Activated T-helper 1 cell treated with anti-CD3 and anti-CD28 coated beads, Interleukin-2, amount 50 U/mL, for 16 hours (primary cell): ENCODE measurements around the gene TAF4.
"Not testable (repeated sequence)": the region's sequence is repeated elsewhere in the genome, so short reads cannot be mapped to it uniquely, and the experiment has no call there.

Experiments used
- DNase-seq, 2 donors: peaks; one replicate each; pipeline ENCODE4 v3.0.0-alpha.2; 2020; ENCODE audit warnings: low read depth in 1 of 2, low spot score in 1 of 2

The TAF4 gene

DNA sequence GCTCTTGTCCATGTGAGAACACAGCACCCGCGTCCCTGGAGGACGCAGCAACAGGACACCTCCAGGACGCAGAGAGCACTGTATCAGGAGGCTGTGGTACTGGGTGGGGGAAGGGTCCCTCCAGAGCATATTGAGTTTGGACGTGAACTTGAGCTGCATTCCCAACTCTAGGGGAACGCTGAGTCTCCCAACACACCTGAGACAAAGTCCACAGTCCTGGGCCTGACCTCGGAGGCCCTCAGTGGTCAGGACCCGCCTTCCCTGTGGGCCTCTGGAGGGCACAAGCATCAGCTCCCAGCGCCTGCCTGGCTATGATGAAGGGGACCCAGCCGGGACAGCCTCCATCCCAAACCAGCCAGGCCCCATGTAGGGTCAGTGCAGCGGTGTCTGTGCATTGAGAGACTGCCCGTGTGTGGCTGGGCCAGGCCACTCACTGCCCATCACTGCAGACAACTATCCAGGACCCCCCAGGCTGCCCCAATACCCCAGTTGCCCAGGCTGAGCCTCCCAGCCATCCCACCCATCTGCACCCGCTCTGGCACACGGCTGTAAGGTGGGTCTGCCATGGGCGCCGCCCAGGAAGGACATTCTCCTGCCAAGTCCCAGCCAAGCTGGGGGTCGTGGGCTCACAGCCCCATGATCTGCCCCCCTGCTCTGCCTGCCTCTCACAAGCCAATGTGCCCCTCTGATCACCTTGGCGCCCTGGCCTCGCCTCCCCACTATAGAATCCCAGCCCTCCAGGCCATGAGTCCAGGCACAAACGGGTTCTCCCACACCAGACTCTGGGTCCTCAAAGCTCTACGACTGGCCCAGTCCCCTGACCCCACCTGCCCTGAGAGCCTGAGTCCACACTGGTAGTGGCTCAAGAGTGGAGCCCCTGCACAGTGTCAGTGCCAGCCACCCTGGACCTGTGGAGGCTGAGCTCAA lies 115.7 kb downstream of the TAF4 start:
- no peak for DNase-seq

GRCh38 chr20:61949363-61949713 lies 116.3 kb downstream of the TAF4 start:
- DNase-seq, result no peak

DNA sequence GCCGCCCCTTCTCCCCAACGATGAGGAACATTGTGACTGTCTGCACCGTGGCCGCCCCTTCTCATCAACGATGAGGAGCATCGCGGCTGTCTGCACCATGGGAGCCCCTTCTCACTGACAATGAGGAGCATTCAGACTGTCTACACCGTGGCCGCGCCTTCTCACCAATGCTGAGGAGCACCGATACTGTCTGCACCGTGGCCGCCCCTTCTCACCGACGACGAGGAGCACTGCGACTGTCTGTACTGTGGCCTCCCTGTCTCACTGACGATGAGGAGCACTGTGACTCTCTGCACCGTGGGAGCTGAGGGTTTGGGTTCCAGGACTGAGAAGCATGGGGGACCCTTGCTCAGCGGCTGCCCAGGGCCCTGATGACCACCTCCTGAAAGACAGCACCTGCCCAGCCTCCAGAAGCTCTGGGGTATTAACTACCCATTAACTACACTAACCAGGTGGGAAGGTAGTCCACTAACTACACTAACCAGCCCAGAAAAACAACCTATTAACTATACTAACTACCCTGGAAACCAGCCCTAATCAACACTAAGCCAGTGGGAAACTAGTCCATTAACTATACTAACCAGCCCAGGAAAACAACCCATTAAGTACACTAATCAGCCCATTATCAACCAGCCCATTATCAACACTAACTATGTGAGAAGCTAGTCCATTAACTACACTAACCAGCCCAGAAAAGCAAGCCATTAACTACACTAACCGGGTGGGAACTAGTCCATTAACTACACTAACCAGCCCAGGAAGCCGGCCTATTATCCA lies 116.9 kb downstream of the TAF4 start:
- DNase-seq, result no peak

DNA sequence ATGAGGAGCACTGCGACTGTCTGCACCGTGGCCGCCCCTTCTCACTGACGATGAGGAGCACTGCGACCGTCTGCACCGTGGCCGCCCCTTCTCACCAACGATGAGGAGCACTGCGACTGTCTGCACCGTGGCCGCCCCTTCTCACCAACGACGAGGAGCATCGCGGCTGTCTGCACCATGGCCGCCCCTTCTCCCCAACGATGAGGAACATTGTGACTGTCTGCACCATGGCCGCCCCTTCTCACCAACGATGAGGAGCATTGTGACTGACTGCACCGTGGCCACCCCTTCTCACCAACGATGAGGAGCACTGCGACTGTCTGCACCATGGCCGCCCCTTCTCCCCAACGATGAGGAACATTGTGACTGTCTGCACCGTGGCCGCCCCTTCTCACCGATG lies 117.6 kb downstream of the TAF4 start:
- not testable (repeated sequence) for DNase-seq

DNA sequence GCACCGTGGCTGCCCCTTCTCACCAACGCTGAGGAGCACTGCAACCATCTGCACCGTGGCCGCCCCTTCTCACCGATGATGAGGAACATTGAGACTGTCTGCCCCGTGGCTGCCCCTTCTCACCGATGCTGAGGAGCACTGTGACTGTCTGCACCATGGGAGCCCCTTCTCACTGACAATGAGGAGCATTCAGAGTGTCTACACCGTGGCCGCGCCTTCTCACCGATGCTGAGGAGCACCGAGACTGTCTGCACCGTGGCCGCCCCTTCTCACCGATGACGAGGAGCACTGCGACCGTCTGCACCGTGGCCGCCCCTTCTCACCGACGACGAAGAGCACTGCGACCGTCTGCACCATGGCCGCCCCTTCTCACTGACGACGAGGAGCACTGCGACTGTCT lies 120.2 kb downstream of the TAF4 start:
- DNase-seq, result not testable (repeated sequence)

DNA sequence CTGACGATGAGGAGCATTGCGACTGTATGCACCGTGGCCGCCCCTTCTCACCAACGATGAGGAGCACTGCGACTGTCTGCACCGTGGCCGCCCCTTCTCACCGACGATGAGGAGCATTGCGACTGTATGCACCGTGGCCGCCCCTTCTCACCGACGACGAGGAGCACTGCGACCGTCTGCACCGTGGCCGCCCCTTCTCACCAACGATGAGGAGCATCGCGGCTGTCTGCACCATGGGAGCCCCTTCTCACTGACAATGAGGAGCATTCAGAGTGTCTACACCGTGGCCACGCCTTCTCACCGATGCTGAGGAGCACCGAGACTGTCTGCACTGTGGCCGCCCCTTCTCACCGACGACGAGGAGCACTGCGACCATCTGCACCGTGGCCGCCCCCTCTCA lies 120.7 kb downstream of the TAF4 start:
- DNase-seq, result not testable (repeated sequence)

DNA sequence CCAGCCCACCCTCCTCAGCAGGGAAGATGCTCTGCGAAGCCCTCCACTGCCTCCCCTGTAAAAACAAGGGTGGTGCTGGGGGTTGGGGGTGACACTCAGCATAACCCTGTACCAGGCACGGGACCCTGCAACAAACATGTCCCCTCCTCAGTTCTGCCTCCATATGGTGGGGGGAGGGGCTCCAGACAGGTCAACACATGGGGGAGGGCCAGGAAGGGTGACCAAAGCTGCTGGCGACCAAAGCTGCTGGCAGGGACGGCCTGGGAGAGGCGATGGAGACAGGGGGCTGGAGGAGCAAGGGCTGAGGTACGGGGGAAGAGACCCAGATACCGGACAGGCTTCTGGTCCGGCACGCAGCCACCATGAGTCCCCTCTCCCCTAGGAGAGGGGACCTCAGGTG lies 123.2 kb downstream of the TAF4 start:
- no peak for DNase-seq

DNA sequence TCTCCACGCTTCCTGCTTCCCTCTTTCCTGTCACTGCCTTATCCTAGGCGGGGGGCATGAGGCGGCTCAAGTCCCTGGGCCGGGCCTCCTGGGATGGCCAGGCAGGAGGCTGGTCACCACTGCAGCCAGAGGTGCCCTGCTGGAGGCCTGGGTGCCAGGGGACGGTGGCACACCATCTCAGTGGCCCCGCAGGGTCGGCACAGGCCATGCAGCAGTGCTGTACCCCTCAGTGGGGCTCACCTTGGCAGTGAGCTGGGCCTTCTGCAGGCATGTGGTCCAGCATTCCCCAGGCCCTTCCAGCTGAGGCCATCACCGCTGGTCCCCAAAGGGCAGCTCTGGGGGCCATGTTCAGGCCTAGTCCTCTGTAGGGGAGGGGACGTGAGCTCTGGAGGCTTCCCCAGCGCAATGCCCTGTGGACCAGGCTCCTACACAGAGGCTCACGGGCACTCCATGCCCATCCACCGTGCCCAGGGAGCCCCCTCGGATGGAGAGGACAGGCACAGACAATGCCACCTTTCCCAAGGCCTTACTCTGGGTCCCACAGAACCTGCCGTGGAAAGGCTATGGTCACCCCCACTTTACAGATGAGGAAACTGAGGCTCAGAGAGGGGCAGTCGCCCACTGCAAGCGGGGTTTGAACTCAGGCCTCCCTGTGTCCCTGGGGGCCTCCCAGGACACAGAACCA lies 123.8 kb downstream of the TAF4 start:
- DNase-seq, result no peak

DNA sequence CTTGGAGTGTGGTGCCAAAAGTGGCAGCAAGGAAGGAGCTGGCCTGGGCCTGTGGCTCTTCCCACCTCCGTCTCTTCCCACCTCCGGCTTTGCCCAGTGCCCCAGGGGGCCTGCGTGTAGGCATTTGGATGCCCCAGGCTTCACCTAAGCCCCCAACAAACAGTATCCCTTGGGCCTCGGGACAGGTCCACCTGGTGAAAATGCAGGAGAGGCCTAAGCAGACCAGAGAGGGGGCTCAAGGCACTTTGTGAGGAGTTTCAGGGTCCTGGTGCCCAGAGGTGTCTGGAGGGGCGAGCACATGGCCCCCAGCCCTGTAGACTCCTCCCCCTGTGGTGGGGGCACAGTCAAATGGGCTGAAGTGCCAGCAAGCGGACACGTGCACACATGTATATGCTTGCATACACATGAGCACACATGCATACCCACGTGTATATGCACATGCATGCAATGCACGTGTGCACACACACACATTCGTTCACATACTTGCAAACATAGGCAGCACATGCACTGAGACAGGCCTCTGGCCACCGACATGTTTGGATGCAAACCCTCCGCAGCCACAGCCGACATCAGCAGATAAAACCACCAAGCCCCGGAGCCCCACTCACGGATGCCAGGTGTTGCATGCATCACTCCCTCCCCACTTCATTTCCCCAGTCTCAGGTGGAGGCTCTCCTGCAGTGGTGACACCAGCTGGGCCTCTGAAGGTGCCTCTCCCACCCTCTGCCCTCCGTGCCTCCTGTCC lies 124.5 kb downstream of the TAF4 start:
- DNase-seq, result no peak

- DNase-seq, result no peak
Observed at GRCh38 chr20:61940491-61940890, 125.2 kb downstream of the TAF4 start.

DNA sequence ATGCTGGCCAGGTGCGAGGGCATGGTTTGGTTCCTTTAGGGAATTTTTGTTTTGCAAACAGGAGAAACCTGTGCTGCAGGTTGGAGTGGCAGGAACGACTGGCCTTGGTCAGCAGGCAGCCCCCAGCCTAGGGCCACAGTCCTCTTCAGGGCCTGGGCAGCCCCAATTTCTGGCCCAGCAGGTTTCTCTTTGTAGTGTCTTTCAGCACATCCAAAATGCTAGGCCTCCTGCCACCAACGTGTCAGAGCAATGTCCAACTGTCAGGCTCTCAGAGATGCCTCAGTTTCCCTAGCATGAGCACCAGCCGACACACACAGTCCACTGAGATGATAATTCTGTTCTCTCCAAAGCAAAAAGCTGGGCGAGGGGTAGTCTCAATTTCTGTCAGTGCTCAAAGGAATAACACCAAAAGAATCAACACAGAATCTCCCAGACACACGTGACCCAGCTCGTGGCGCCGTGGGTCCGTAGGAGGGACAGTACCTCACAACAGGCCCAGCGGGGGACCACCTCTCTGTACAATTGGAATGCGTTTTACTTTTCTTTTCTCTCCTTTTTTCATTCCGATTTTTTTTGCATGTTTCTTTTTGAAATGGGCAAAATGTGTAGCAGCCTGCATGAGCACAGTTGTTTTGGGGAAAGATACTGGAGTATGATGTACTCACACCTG lies 125.9 kb downstream of the TAF4 start:
- DNase-seq, result no peak

DNA sequence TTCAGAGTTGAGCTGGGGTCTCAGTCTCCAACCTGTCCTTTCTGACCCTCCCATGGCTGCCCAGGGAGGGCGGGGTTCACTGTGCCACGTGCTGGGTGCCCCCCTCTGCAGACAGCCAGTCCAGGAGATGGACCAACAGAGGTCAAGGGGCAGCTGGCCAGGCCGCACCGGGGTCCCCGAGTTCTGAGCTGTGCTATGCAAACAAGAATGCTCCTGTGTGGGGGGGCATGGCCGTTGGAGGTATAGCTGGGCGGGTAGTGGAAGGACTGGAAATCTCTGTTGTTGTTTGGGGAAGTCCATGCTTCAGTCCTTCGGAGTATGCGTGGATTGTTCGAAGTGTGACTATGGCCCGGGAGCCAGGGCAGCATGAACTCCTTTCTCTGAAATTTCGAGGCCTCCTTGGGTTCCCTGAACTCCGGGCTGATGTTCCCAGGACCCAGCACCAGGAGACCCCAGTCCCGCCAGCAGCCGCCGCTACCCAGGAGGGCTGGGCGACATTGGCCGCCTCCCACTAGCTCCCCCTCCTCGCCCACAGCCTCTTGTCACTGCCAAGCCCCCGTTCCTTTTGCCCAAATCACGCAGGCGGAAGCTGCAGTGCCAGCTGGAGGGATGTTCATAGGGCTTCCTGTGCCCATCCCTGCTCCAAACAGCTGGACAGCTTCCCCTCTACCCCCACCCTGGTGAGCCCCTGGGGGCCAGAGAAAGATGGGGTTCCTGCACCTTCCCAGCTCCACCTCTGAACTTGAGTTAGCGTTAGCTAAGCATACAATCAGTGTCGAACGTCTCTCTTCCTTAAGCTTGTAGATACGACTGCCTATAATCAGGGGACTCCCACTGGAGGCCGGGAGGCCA lies 126.6 kb downstream of the TAF4 start:
- DNase-seq, result no peak

- DNase-seq, result no peak
Observed at GRCh38 chr20:61937963-61938838, 127.5 kb downstream of the TAF4 start.

DNA sequence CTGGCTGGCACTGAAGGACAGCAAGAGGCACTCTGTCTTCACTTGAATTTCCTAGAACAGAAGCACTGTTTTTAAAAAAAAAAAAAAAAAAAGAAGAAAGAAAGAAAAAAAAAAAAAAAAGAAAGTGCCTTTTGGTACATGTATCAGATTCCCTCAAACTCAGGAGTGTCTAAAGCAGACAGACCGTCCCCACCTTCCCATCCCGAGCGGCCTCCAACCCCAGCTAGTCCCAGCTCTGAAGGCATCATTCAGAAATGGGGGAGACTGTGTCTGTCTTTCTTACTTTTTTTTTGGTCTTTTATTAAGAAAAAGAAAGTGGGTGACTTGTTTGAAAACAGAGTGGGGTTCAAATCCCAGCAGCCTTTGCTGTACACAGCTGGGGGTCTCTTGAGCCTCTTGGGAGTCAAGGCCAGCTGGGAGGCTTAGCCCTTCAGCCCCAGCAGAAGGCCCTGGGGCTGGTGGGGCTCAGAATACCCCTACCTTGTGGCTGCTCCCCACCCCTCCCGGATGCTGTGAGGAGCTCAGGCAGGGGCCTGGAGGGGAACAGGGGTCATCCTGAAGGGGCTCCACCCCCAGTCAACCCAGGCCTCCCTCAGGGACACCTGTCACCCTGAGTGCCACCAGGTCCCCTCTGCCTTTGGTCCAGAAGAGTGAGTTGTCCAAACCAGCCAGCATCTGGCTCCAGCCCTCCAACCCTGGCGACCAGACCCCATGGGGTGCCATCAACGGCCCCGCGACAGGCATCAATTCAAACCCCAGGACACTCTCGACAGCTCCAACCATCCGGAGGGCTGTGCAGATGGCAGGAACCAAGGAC lies 128.3 kb downstream of the TAF4 start:
- DNase-seq, result no peak

DNA sequence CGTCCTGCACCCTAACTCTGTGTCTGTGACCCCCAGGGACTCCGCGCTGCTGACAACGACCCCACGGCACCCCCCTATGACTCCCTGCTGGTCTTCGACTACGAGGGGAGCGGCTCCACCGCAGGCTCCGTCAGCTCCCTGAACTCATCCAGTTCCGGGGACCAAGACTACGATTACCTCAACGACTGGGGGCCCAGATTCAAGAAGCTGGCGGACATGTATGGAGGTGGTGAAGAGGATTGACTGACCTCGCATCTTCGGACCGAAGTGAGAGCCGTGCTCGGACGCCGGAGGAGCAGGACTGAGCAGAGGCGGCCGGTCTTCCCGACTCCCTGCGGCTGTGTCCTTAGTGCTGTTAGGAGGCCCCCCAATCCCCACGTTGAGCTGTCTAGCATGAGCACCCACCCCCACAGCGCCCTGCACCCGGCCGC lies 129.0 kb downstream of the TAF4 start:
- no peak for DNase-seq

DNA sequence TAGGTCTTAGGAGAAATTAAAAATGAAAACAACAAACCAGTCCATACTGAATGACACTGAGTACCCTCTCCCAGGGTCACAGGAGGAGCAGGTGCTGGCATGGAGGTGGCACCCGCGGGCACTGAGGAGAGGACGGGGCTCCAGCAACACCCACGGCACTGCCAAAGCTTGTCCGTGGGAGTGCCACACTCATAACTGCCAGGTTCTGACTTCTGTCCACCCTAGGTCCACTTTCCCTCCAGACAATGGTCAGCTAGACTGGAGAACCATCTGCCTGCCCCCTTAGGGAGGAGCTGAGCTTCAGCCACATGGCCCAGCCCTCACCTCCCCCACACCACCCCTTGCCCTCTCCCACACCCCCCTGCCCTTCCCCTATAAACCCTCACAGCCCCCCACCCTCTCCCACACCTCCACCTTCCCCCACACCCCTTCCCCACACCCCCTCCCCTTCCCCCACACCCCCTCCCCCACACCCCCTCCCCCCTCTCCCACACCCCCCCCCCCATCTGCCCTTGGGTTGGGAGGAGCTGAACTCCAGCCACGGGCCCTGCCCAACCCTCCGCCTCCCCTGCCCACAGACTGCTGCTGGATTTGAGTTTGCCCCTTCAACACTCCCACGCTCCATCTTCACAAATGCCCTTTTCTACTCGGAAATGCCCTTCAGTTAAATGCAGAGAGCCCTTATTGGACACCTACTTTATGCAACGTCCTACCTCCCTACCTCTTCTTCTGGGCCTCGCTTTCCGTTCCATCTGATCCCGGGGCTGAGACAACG lies 129.6 kb downstream of the TAF4 start:
- no peak for DNase-seq
